GM18519 (cell line): ENCODE data around the gene NELFB.

Experiments
- ATAC-seq: cut with Tn5 transposase; IDR thresholded peaks from one replicate; pipeline ENCODE4 v1.9.1; 2021; ENCODE audit warnings: mild to moderate bottlenecking, moderate library complexity; ENCODE audit not compliant: unreplicated experiment, low FRiP score

NELFB gene

GRCh38 chr9:137279741-137280473 is 24.8 kb downstream of the NELFB start:
- no peak for ATAC-seq

GRCh38 chr9:137280474-137281344 is 25.6 kb downstream of the NELFB start:
- ATAC-seq = no peak

- ATAC-seq = no peak
Observed at GRCh38 chr9:137281345-137282116, 26.4 kb downstream of the NELFB start.

- no peak for ATAC-seq
Observed at GRCh38 chr9:137286975-137287383, 31.9 kb downstream of the NELFB start.

- no peak for ATAC-seq
Observed at GRCh38 chr9:137293094-137293481, 38.0 kb downstream of the NELFB start.

- no peak for ATAC-seq
Observed at GRCh38 chr9:137293482-137294090, 38.5 kb downstream of the NELFB start.

- ATAC-seq = no peak
Observed at GRCh38 chr9:137294091-137294680, 39.1 kb downstream of the NELFB start.

- ATAC-seq = no peak
Observed at GRCh38 chr9:137294681-137295237, 39.6 kb downstream of the NELFB start.

- ATAC-seq = no peak
Observed at GRCh38 chr9:137295238-137295811, 40.2 kb downstream of the NELFB start.

GRCh38 chr9:137295849-137296669 is 40.9 kb downstream of the NELFB start:
- no peak for ATAC-seq

GRCh38 chr9:137296670-137297664 is 41.8 kb downstream of the NELFB start:
- ATAC-seq = no peak

- ATAC-seq = no peak
Observed at GRCh38 chr9:137297966-137298365, 42.8 kb downstream of the NELFB start.

GRCh38 chr9:137298401-137299202 is 43.5 kb downstream of the NELFB start:
- ATAC-seq = no peak

- no peak for ATAC-seq
Observed at GRCh38 chr9:137299203-137299565, 44.1 kb downstream of the NELFB start.

GRCh38 chr9:137299938-137300337 is 44.8 kb downstream of the NELFB start:
- ATAC-seq = no peak

- no peak for ATAC-seq
Observed at GRCh38 chr9:137300567-137301080, 45.5 kb downstream of the NELFB start.
